Gastroesophageal sphincter (tissue), 3 donors: Measurements from ENCODE around the gene WWP2.
"Not testable (repeated sequence)": the region's sequence is repeated elsewhere in the genome, so short reads cannot be mapped to it uniquely, and the experiment has no call there.

ENCODE experiments used
- CTCF ChIP-seq, 4 experiments: fragments of 200-600 bp in 2 of 4; fragments of 450-650 bp in 2 of 4; sonication (generic) in 1 of 4; IDR thresholded peaks; one replicate each; pipeline ENCODE4 v1.5.1; 2017 to 2019; ENCODE audit warnings: antibody characterized with exemption in 4 of 4, mild to moderate bottlenecking in 2 of 4, moderate library complexity in 2 of 4
- EP300 ChIP-seq: sonication (generic); formaldehyde crosslinking; IDR thresholded peaks from one replicate; pipeline ENCODE4 v1.6.1; 2017; ENCODE audit warnings: antibody characterized with exemption, mild to moderate bottlenecking
- POLR2A ChIP-seq, 2 donors: fragments of 450-650 bp; IDR thresholded peaks; one replicate each; pipeline ENCODE4 v1.6.1; 2017; ENCODE audit warnings: antibody characterized with exemption in 2 of 2, mild to moderate bottlenecking in 2 of 2, moderate library complexity in 1 of 2
- POLR2AphosphoS5 ChIP-seq: sonication (generic); formaldehyde crosslinking; IDR thresholded peaks from one replicate; pipeline ENCODE4 v1.6.1; 2017; ENCODE audit warnings: antibody characterized with exemption

- TF ChIP-seq POLR2AphosphoS5; CTCF (IDR thresholded peaks at IDR 0.05); POLR2A (IDR thresholded peaks at IDR 0.05); EP300: not testable (repeated sequence)
Observed at GRCh38 chr16:69952116-69952515, 190.0 kb downstream of the WWP2 start.
